ENCODE data around the gene NMNAT2. TPM values are rescaled to one million over a fixed set of nuclear protein-coding genes. Genes with fewer than 3 reads are reported as not detected.

The NMNAT2 gene
- total and polyA plus RNA-seq, 2 experiments from 2014 or later: 3.6 to 10.0 TPM

DNA sequence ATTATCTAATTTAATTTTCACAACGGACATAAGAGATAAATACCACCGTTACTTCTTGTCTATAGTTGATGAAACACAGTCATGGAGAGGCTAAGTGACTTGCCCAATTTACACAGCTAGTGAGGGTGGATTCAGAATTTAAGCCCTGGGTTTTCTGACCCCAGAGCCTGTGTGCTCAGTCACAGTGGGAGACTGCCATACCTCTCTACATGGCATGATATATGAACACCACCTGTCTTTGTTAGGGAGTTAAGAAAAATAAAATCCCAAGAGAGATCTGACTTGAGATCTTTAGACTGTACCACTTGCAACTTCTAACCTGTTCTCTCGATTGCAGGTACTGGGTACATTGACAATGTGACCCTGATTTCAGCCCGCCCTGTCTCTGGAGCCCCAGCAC, 191.8 kb downstream of the NMNAT2 start:
- no peaks in the 10 kb centered on the region for H3F3A ChIP-seq (replicated peaks; ENCODE audit: low read depth)
- H2AFZ ChIP-seq: no peak overlapping the region
- no peak overlapping the region for H3K4me2 ChIP-seq
- no peak for TF ChIP-seq EZH2 (IDR thresholded peaks at IDR 0.05; ENCODE audit: low read depth, unreplicated experiment)
- TF ChIP-seq, protein P1, sequence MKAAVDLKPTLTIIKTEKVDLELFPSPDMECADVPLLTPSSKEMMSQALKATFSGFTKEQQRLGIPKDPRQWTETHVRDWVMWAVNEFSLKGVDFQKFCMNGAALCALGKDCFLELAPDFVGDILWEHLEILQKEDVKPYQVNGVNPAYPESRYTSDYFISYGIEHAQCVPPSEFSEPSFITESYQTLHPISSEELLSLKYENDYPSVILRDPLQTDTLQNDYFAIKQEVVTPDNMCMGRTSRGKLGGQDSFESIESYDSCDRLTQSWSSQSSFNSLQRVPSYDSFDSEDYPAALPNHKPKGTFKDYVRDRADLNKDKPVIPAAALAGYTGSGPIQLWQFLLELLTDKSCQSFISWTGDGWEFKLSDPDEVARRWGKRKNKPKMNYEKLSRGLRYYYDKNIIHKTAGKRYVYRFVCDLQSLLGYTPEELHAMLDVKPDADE (IDR thresholded peaks at IDR 0.05): no peak
- TF ChIP-seq ZNF462 (CRISPR knock-in tag; IDR thresholded peaks at IDR 0.05): no peak
- TF ChIP-seq POLR2AphosphoS5 (IDR thresholded peaks at IDR 0.05; ENCODE audit: low read depth): no peak
- no peak for TF ChIP-seq NANOG (IDR thresholded peaks at IDR 0.05; ENCODE audit: borderline replicate concordance)
- TF ChIP-seq CREB1 (CRISPR knock-in tag; IDR thresholded peaks at IDR 0.05; ENCODE audit: low read depth): no peak
- TF ChIP-seq CTCF (conservative IDR thresholded peaks at IDR 0.05; ENCODE audit: low read depth in 2 of 2): no peak
- TF ChIP-seq EZH2phosphoT487 (IDR thresholded peaks at IDR 0.05; ENCODE audit: unreplicated experiment): no peak
- TF ChIP-seq ZNF114 (CRISPR knock-in tag; IDR thresholded peaks at IDR 0.05): no peak
- TF ChIP-seq ZNF331 (CRISPR knock-in tag; IDR thresholded peaks at IDR 0.05; ENCODE audit: low read depth): no peak
- no peak for TF ChIP-seq JUNB (IDR thresholded peaks at IDR 0.05; ENCODE audit: unreplicated experiment)
- TF ChIP-seq STAT1 (IDR thresholded peaks at IDR 0.05; ENCODE audit: unreplicated experiment): no peak
- TF ChIP-seq REST (IDR thresholded peaks at IDR 0.05; ENCODE audit: unreplicated experiment): no peak
- peaks cover 23% of the 10 kb centered on the region for H3K4me1 Mint-ChIP-seq
- H4K20me1 ChIP-seq (replicated peaks; ENCODE audit: insufficient read depth): no peaks in the 10 kb centered on the region
- H3K27me3 Mint-ChIP-seq (ENCODE audit: insufficient read depth, low read depth, poor library complexity): peaks cover 2% of the 10 kb centered on the region
- no peak for ATAC-seq
- no peak overlapping the region for H3K4me3 ChIP-seq
- H3K4me3 Mint-ChIP-seq: no peak overlapping the region
- H3K27ac ChIP-seq (ENCODE audit: low read depth): no peak overlapping the region
- no peaks in the 10 kb centered on the region for H3K36me3 Mint-ChIP-seq (ENCODE audit: low read depth)
- H3K9me3 Mint-ChIP-seq: no peaks in the 10 kb centered on the region
- H3K27ac Mint-ChIP-seq: no peak overlapping the region
- no peaks in the 10 kb centered on the region for H3K27me3 ChIP-seq (ENCODE audit: insufficient read depth)
- no peaks in the 10 kb centered on the region for H3K4me1 ChIP-seq (ENCODE audit: insufficient read depth)
- DNase-seq (ENCODE audit: low spot score): no peak
- no peaks in the 10 kb centered on the region for H3K79me2 ChIP-seq (replicated peaks; ENCODE audit: insufficient read depth)
- no peaks in the 10 kb centered on the region for H3K9me2 ChIP-seq (ENCODE audit: insufficient read depth)
- no peaks in the 10 kb centered on the region for H3K36me3 ChIP-seq (ENCODE audit: insufficient read depth)
